Kidney glomerular epithelial cell (primary cell): ENCODE results near the gene VWC2.
"Not testable (repeated sequence)": the region's sequence is repeated elsewhere in the genome, so short reads cannot be mapped to it uniquely, and the experiment has no call there.

ENCODE experiments used
- DNase-seq: peaks from one replicate; lab custom pipeline; 2025; lab: John Stamatoyannopoulos, UW

VWC2 gene

DNA sequence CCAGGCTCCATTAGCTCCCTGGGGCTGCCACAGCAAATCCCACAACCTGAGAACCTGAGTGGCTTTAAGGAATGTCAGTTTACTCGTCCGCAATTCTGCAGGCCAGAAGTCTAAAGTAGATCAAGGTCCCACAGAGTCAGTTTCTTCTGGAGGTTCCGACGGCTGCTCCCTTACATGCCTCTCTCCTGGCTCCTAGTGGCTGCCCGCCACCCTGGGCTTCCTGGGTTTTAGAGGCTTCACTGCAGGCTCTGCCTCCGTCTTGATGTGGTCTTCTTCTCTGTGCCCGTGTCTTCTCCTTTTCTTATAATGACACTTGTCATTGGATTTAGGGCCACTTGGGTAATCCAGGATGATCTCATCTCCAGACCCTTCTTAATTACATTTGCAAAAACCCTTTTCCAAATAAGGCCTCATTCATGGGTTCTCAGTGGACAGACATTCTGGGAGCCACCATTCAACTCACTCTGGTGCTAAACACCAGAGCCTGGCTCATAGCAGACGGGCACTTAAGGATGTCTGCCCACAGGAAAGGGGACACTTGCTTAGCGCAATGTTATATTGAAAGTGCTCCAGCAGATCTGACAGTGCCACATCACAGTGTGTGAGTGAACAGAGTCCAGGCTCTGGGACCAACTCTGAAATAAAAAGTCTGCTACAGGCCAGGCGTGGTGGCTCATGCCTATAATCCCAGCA is 77.6 kb downstream of the VWC2 start:
- DNase-seq: no peak

- DNase-seq: not testable (repeated sequence)
Observed at GRCh38 chr7:49851614-49851934, 78.1 kb downstream of the VWC2 start.

- DNase-seq: peak; percentile 61
Observed at GRCh38 chr7:49852619-49853462, 79.4 kb downstream of the VWC2 start.

GRCh38 chr7:49855281-49855980 is 82.0 kb downstream of the VWC2 start:
- DNase-seq: no peak

GRCh38 chr7:49860293-49860692 is 86.9 kb downstream of the VWC2 start:
- no peak for DNase-seq

- no peak for DNase-seq
Observed at GRCh38 chr7:49866076-49866735, 92.8 kb downstream of the VWC2 start.

DNA sequence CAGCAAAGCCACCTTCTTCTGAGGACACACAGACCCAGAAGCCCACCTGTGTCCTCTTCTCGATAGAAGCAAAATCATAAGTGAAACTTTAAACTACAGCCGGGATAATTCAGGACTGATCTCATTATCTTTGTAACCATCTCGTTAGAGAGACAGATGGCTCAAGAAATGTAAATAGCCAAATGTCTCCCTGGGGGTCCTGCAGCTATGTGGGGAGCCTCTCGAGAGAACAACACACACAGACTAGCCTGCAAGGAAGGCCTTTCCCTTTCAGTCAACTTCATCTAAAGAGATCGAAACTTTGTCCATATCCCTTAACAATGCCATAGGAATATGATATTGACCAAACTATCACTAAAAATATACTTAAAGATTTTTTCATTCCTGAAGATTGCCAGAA is 93.5 kb downstream of the VWC2 start:
- DNase-seq: no peak

- no peak for DNase-seq
Observed at GRCh38 chr7:49873420-49873819, 100.0 kb downstream of the VWC2 start.

DNA sequence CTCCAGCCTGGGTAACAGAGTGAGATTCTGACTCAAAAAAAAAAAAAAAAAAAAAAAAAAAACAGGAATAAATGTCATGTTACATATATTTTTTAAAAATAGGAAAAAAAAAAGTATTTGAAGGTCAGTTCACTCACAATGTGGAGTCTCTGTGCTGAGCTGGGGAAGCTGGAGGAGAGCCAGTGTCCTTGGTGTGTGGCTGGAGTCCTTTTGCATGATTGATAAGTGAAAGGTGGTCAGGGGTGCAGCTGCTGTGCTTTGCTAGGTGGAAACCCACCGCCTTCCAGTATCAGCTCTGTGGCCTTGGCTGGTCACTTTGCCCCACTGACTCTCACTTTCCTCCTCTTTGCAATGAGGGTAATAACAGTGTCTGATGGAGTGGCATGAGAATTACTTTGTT is 101.9 kb downstream of the VWC2 start:
- DNase-seq: no peak

DNA sequence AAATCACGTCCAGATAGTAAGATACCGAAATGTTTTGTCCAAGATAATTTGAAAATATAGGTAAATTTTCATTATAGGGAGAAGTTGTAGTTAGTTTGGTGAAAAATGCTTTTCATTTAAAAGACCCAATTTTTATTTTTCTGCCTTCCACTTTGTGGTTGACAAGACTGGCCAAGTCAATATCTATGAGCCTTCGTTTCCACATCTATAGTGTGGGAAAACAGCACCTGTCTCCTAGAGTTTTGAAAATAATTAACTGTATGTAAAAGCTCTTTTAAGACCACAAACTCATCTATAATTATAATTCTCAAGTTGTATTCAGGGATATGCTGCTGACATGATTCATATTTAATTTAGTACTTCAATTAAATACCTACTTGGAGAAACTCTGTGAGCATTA is 102.8 kb downstream of the VWC2 start:
- DNase-seq: no peak

GRCh38 chr7:49878089-49878488 is 104.7 kb downstream of the VWC2 start:
- no peak for DNase-seq

DNA sequence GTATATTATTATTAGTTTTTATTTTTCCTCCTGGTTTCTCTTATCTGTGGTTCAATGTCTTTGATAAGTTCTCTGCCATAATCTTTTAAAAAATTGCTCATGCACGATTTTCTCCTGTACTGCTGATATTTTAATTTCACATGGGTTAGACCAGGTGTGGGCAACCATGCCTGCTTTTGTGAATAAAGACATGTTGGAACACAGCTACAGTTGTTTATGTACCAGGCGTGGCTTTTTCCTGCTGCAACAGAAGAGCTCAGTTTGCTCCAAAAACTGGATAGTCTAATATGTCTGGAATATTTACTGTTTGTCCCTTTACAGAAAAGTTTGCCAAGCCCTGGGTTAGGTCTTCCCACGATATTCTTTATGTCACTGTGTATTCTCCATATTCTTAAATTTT is 105.2 kb downstream of the VWC2 start:
- DNase-seq: no peak

DNA sequence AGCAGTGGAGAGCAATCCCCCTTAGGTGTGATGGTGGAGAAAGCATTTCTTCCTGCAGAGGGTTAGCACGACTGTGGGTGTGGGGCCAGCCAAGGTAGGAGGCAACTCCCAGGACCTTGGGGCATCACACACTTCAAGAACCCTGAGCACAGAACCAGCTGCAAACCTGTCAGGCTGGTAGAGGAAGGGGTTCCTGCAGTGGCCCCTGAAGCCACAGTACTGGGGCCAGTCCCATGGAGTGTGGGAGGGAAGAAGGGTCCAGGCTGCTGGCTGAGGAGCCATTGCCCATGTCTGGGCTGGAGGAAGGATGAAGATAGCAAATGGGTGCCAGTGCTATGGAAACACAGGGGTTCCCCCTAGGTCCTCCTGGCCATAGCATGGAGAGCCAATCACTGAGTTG is 110.5 kb downstream of the VWC2 start:
- DNase-seq: no peak

GRCh38 chr7:49885593-49886285 is 112.3 kb downstream of the VWC2 start:
- DNase-seq: no peak

- DNase-seq: no peak
Observed at GRCh38 chr7:49892481-49892880, 119.0 kb downstream of the VWC2 start.

GRCh38 chr7:49893131-49893530 is 119.7 kb downstream of the VWC2 start:
- no peak for DNase-seq

- no peak for DNase-seq
Observed at GRCh38 chr7:49894543-49894942, 121.1 kb downstream of the VWC2 start.

GRCh38 chr7:49911909-49912308 is 138.5 kb downstream of the VWC2 start:
- DNase-seq: no peak

DNA sequence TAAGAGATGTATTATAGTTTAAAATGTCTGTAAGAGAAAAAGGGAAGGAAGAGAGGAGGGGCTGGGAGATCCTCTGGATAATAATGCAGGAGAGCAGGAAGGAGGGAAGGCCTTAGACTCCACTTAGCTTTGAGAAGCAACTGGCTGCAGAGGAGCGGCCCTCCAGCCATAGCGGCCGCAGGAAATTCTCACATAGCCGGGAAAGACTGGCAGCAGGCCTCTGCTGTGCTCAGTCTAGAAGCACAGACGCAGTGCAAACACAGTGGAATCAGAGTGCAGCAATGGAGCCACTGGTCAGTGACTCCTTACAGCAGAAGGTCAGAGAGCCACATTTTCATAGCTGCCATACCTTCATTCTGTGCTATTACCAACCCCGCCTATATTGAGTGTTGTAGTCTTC is 153.3 kb downstream of the VWC2 start:
- no peak for DNase-seq

GRCh38 chr7:49927631-49928030 is 154.2 kb downstream of the VWC2 start:
- DNase-seq: no peak

GRCh38 chr7:49928787-49929186 is 155.3 kb downstream of the VWC2 start:
- no peak for DNase-seq

DNA sequence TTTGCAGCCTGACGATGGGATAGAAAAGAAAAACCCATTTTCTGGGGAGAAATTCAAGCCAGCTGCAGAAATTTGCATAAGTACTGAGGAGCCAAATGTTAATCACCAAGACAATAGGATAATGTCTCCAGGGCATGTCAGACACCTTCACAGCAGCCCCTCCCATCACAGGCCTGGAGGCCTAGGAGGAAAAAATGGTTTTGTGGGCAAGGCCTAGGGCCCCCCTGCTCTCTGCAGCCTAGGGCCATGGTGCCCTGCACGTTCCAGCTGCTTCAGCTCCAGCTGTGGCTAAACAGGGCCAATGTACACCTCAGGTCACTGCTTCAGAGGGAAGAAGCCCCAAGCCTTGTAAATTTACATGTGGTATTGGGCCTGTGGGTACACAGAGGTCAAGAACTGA is 158.2 kb downstream of the VWC2 start:
- no peak for DNase-seq
